NCI-H2029 treated with DMSO at 0.1 percent for 48 hours (cell line): Measurements from ENCODE around the gene OR1J2.

Experiments
- DNase-seq: peaks from one replicate; lab custom pipeline; 2025; lab: John Stamatoyannopoulos, UW

The OR1J2 gene

DNA sequence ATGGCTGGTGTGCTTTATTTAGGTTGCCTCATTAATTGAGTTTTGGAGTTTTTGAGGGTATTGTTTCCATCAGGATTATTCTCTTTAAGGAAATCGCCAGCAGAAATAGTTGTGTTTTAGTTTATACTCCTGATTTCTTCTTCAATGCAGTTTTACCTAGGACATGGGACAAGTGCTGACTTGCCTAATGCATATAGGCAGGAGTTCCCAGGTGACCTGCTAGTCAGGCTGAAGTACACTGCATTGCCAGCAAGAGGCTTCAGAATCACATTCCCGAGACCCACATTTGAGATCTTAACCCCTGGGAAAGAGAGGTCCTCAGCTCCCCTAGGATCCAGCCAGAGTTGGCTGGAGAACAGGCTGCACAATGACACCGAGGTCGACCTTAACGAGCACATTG is 40.8 kb downstream of the OR1J2 start:
- no peak for DNase-seq

- DNase-seq = no peak
Measured at GRCh38 chr9:122552812-122553211, 42.2 kb downstream of the OR1J2 start, which contains the start of gene OR1N2. OR1N2 (plus strand) TSS chr9:122553112; CDS start chr9:122553212, 100 bp downstream.
